CD8-positive, alpha-beta memory T cell (primary cell): ENCODE results near the gene CCL4. TPM values are rescaled to one million over a fixed set of nuclear protein-coding genes. Genes with fewer than 3 reads are reported as not detected.
"Not testable (repeated sequence)": the region's sequence is repeated elsewhere in the genome, so short reads cannot be mapped to it uniquely, and the experiment has no call there.

Experiments
- CTCF ChIA-PET: fragments of 350-600 bp; sonication (Branson Sonifier 250); formaldehyde crosslinking; loops from one replicate; lab custom pipeline; 2021; ENCODE audit warnings: antibody characterized with exemption; lab: Charles Lee
- POLR2A ChIA-PET: fragments of 350-600 bp; sonication (Branson Sonifier 250); formaldehyde crosslinking; loops from one replicate; lab custom pipeline; 2021; ENCODE audit warnings: antibody characterized with exemption; lab: Charles Lee
- DNase-seq, 5 donors: peaks; one replicate each; pipeline versions ENCODE4 v3.0.0 to v3.0.0-alpha.2; 2020 to 2022; ENCODE audit warnings: mixed read lengths in 1 of 5
- H3K27ac ChIP-seq: one replicate; pipeline ENCODE4 v1.7.0; 2013; ENCODE audit warnings: low read depth, mild to moderate bottlenecking, low read length, moderate library complexity
- H3K27me3 ChIP-seq: 2 replicates; pipeline ENCODE4 v1.7.0; 2013; ENCODE audit warnings: low read length, mild to moderate bottlenecking; ENCODE audit not compliant: insufficient read depth, poor library complexity, severe bottlenecking
- H3K36me3 ChIP-seq: 2 replicates; pipeline ENCODE4 v1.7.0; 2013; ENCODE audit warnings: mild to moderate bottlenecking, low read length, moderate library complexity; ENCODE audit not compliant: insufficient read depth
- H3K4me1 ChIP-seq: 2 replicates; pipeline ENCODE4 v1.7.0; 2013; ENCODE audit warnings: mild to moderate bottlenecking, low read length, moderate library complexity; ENCODE audit not compliant: insufficient read depth
- H3K4me3 ChIP-seq: 2 replicates; pipeline ENCODE4 v1.7.0; 2013; ENCODE audit warnings: mild to moderate bottlenecking, low read length
- H3K9me3 ChIP-seq: 2 replicates; pipeline ENCODE4 v1.7.0; 2013; ENCODE audit warnings: mild to moderate bottlenecking, low read length
- H3K27ac Mint-ChIP-seq, 8 donors: one replicate each; pipeline ENCODE4 v1.8.0; 2020 to 2021; ENCODE audit warnings: mixed read lengths in 8 of 8, mild to moderate bottlenecking in 6 of 8, inconsistent platforms in 3 of 8, moderate library complexity in 3 of 8
- H3K27me3 Mint-ChIP-seq, 2 donors: one replicate each; pipeline ENCODE4 v1.8.0; 2020 to 2021; ENCODE audit warnings: mixed read lengths in 2 of 2, mild to moderate bottlenecking in 1 of 2, moderate library complexity in 1 of 2
- H3K36me3 Mint-ChIP-seq, 3 donors: one replicate each; pipeline ENCODE4 v1.8.0; 2020 to 2021; ENCODE audit warnings: mixed read lengths in 3 of 3, inconsistent platforms in 1 of 3, mild to moderate bottlenecking in 1 of 3
- H3K4me1 Mint-ChIP-seq, 3 donors: one replicate each; pipeline ENCODE4 v1.8.0; 2020 to 2021; ENCODE audit warnings: mixed read lengths in 3 of 3, inconsistent platforms in 1 of 3, mild to moderate bottlenecking in 1 of 3
- H3K4me3 Mint-ChIP-seq, 7 donors: one replicate each; pipeline ENCODE4 v1.8.0; 2020 to 2021; ENCODE audit warnings: mixed read lengths in 7 of 7, mild to moderate bottlenecking in 6 of 7, moderate library complexity in 4 of 7, inconsistent platforms in 2 of 7
- H3K9me3 Mint-ChIP-seq, 5 donors: one replicate each; pipeline ENCODE4 v1.8.0; 2020 to 2022; ENCODE audit warnings: mixed read lengths in 5 of 5, mild to moderate bottlenecking in 3 of 5, moderate library complexity in 2 of 5, inconsistent platforms in 1 of 5
- polyA plus RNA-seq: library from polyadenylated mRNA; unstranded; fragments of 300-500 nt; fragmentation: Illumina TruSeq; gene quantifications from one replicate; pipeline ENCODE4 v1.2.3, GENCODE V29; 2021
- total RNA-seq, 2 experiments: library from RNA; stranded (reverse); gene quantifications; one replicate each; pipeline ENCODE4 v1.2.3, GENCODE V29; 2021

CCL4 gene
- total and polyA plus RNA-seq, 3 experiments from 2014 or later, result 161 to 1,794 (median 1,703) TPM

GRCh38 chr17:36088670-36089338 lies 14.8 kb upstream of the CCL4 start:
- no peak for DNase-seq
- no peak overlapping the region for H3K4me3 ChIP-seq
- H3K27ac ChIP-seq, result peak overlapping the region; percentile 43
- no peaks in the 10 kb centered on the region for H3K27me3 ChIP-seq
- H3K9me3 ChIP-seq, result no peaks in the 10 kb centered on the region
- POLR2A ChIA-PET, result no interaction called here
- H3K9me3 Mint-ChIP-seq, result no peaks in the 10 kb centered on the region
- no peaks in the 10 kb centered on the region for H3K27me3 Mint-ChIP-seq
- no peaks in the 10 kb centered on the region for H3K36me3 Mint-ChIP-seq
- peaks cover 64 to 85% (median 75%) of the 10 kb centered on the region in 3 donors for H3K4me1 Mint-ChIP-seq
- H3K27ac Mint-ChIP-seq, result peak overlapping the region; percentile 67 to 97 (median 84)
- H3K36me3 ChIP-seq, result no peaks in the 10 kb centered on the region
- H3K4me3 Mint-ChIP-seq, result peak overlapping the region; percentile 23 to 87 (median 49)
- peaks cover 30% of the 10 kb centered on the region for H3K4me1 ChIP-seq
- CTCF ChIA-PET, result interaction anchor here (0.6 to 1.1 kb wide), 3 partner anchors 16 to 257 kb away, joined by 3 to 4 read pairs (median 3); no protein-coding TSS in a partner anchor

DNA sequence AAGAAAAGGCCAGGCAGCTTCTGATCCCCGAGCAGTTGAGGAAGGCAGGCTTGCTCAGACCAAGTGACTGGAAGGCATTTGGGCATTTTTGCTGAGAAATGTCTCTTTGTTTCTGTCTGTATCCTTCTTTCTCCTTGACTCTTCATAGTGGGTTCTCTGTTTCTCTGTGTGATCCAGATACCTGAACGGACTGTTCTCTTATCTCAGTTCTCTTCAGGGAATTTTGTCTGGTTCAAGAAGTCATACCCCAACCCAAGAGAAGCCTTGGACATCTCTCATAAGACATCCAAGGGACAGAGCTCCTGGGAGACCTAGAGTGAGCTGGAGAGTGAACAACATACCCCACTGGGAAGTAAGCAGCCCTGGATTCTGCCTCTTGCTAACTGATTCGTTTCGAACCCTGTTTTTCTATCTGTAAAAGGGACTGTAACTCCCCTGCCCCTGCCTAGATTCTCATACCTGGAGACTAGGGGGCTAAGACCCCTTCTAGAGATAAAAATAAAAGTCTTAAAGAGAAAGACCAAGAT lies 14.2 kb upstream of the CCL4 start:
- Histone ChIP-seq H3K27me3 (no peaks in the 10 kb centered on the region), H3K27ac (peak overlapping the region; percentile 41), H3K4me1 (peaks cover 30% of the 10 kb centered on the region), H3K9me3 (no peaks in the 10 kb centered on the region), H3K36me3 (no peaks in the 10 kb centered on the region), H3K4me3 (no peak overlapping the region)
- Mint-ChIP-seq H3K4me1 (peaks cover 60 to 83% (median 73%) of the 10 kb centered on the region in 3 donors), H3K36me3 (no peaks in the 10 kb centered on the region), H3K9me3 (no peaks in the 10 kb centered on the region), H3K4me3 (peak overlapping the region; percentile 48 to 87 (median 62)), H3K27ac (peak overlapping the region; percentile 67 to 97 (median 88)), H3K27me3 (no peaks in the 10 kb centered on the region)
- ChIA-PET POLR2A (no interaction called here), CTCF (interaction anchor here (0.7 to 1.3 kb wide), 3 partner anchors 17 to 113 kb away, joined by 3 to 4 read pairs (median 3); no protein-coding TSS in a partner anchor)
- no peak for DNase-seq

DNA sequence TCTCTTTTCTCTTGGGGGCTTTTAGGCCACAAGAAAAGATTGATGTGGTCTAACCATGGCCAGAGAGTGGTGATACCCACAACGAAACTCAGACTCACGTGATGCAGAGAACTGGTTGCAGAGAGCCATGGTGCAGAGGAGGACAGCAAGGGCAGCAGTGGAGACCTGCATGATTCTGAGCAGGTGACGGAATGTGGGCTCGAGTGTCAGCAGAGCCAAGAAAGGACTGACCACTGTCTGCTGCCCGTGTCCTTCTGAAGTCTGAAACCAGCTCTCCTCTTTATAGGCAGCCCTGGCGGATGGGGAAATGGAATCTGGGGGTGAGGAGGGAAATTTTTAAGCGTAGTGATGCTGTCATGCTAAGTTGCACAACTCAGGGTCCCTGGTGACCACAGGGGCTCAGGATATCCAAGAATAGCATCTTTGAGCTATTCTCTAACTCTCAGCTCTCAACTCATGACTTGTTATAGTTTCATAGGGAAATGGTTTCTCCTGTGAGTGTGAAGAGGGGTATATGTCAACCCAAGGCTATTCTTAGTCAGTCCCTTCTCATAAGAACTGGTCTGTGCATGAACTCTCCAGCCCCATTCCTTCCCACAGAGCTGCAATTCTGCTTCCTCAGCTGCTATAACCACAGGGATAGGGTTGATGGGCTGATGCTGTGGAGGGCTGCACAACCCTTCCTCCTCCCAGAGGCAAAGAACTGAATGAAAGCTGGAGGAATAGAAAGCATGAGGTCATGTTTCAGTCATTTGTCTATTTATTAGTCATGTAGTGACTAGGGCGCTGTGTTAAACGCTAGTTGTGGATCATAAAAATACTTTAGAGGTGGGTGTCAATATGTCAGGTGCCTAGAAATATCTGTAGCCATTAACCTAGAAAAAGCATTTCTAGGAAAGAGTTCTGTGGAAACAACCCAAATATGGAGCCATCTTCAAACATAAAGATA lies 13.5 kb upstream of the CCL4 start, which contains the start of gene CCL3:
Gene CCL3, minus strand, starts transcription at position 256 of the 949 bp plus-strand sequence. Its CDS starts 85 bp downstream, at position 171.
- H3K4me3 Mint-ChIP-seq, result peak within 1 kb of the TSS; percentile 48 to 87 (median 62)
- H3K4me1 ChIP-seq, result peaks cover 25% of the 10 kb centered on the region
- no peaks in the 10 kb centered on the region for H3K36me3 ChIP-seq
- no peak within 1 kb of the TSS for H3K4me3 ChIP-seq
- no peaks in the 10 kb centered on the region for H3K27me3 Mint-ChIP-seq
- H3K9me3 Mint-ChIP-seq, result no peaks in the 10 kb centered on the region
- ChIA-PET CTCF (interaction anchor here (1.0 to 1.3 kb wide), 2 partner anchors 17 to 58 kb away, joined by 3 read pairs; no protein-coding TSS in a partner anchor), POLR2A (no interaction called here)
- H3K27ac ChIP-seq, result peak within 1 kb of the TSS; percentile 41
- H3K36me3 Mint-ChIP-seq, result no peaks in the 10 kb centered on the region
- no peaks in the 10 kb centered on the region for H3K9me3 ChIP-seq
- peaks cover 59 to 83% (median 73%) of the 10 kb centered on the region in 3 donors for H3K4me1 Mint-ChIP-seq
- no peaks in the 10 kb centered on the region for H3K27me3 ChIP-seq
- peak within 1 kb of the TSS; percentile 67 to 97 (median 88) for H3K27ac Mint-ChIP-seq
- DNase-seq, result peak in 1 of 5 donors; percentile 58

DNA sequence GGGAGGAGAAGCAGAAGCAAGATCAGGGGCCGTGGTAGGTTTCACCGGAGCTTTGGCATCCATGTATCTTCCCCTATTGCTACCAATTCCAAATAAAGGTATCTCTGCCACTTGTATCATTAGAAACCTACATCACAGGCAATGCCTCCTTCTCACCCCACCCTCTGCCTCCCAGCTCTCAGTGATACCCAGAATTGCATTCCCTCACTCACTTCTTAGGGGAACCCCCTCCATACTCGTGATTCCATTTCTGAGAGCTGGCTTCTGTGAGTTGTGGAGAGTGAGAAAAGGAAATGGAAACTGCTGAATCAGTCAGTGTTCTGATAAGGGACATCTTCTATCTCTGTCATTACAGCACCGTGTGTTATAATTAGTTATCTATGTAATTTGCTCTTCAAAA lies 11.4 kb upstream of the CCL4 start:
- peak overlapping the region in 3 of 7 donors; percentile 4 to 23 (median 16) for H3K4me3 Mint-ChIP-seq
- Histone ChIP-seq H3K4me3 (no peak overlapping the region), H3K27me3 (no peaks in the 10 kb centered on the region), H3K4me1 (peaks cover 26% of the 10 kb centered on the region), H3K27ac (no peak overlapping the region), H3K36me3 (no peaks in the 10 kb centered on the region), H3K9me3 (no peaks in the 10 kb centered on the region)
- H3K9me3 Mint-ChIP-seq, result no peaks in the 10 kb centered on the region
- no peaks in the 10 kb centered on the region for H3K27me3 Mint-ChIP-seq
- POLR2A ChIA-PET, result no interaction called here
- DNase-seq, result no peak
- peaks cover 63 to 86% (median 75%) of the 10 kb centered on the region in 3 donors for H3K4me1 Mint-ChIP-seq
- peaks cover 0 to 4% (median 0%) of the 10 kb centered on the region in 3 donors for H3K36me3 Mint-ChIP-seq
- H3K27ac Mint-ChIP-seq, result peak overlapping the region in 5 of 8 donors; percentile 1 to 61 (median 18)
- CTCF ChIA-PET, result no interaction called here

GRCh38 chr17:36092715-36093114 lies 10.9 kb upstream of the CCL4 start:
- peaks cover 26% of the 10 kb centered on the region for H3K4me1 ChIP-seq
- H3K36me3 ChIP-seq, H3K36me3 Mint-ChIP-seq, H3K27ac ChIP-seq, CTCF ChIA-PET, DNase-seq, H3K9me3 Mint-ChIP-seq, H3K4me3 ChIP-seq, H3K27me3 Mint-ChIP-seq, H3K27me3 ChIP-seq, POLR2A ChIA-PET, H3K9me3 ChIP-seq, H3K4me3 Mint-ChIP-seq: not testable (repeated sequence)
- Mint-ChIP-seq H3K27ac (peak overlapping the region in 2 of 8 donors; percentile 41 to 61), H3K4me1 (peaks cover 63 to 83% (median 76%) of the 10 kb centered on the region in 3 donors)

DNA sequence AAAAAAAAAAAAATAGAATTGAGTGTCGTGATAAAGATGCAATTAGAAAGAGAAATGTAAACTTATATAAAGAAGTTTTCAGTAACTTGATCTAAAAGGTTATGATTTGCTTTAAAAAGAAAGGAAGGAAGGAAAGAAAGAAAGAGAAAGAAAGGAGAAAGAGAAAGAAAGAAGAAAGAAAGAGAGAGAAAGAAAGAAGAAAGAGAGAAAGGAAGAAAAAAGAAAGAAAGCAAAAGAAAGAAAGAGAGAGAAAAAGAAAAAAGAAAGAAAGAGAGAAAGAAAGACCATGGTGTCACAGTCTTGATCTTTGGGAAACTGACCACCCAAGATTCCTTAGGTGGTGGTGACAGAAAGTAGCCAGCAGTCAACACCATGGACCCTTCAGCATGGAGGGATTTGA lies 9.4 kb upstream of the CCL4 start:
- H3K4me3 Mint-ChIP-seq, result peak overlapping the region in 2 of 7 donors; percentile 37 to 73
- DNase-seq, result no peak
- H3K36me3 Mint-ChIP-seq, result peaks cover 0 to 4% (median 0%) of the 10 kb centered on the region in 3 donors
- H3K36me3 ChIP-seq, result no peaks in the 10 kb centered on the region
- H3K27me3 ChIP-seq, result no peaks in the 10 kb centered on the region
- POLR2A ChIA-PET, result no interaction called here
- CTCF ChIA-PET, result no interaction called here
- H3K27ac ChIP-seq, result no peak overlapping the region
- peak overlapping the region in 2 of 8 donors; percentile 77 to 85 for H3K27ac Mint-ChIP-seq
- H3K9me3 ChIP-seq, result no peaks in the 10 kb centered on the region
- peaks cover 54 to 77% (median 73%) of the 10 kb centered on the region in 3 donors for H3K4me1 Mint-ChIP-seq
- no peaks in the 10 kb centered on the region for H3K27me3 Mint-ChIP-seq
- peaks cover 26% of the 10 kb centered on the region for H3K4me1 ChIP-seq
- H3K9me3 Mint-ChIP-seq, result no peaks in the 10 kb centered on the region
- no peak overlapping the region for H3K4me3 ChIP-seq

DNA sequence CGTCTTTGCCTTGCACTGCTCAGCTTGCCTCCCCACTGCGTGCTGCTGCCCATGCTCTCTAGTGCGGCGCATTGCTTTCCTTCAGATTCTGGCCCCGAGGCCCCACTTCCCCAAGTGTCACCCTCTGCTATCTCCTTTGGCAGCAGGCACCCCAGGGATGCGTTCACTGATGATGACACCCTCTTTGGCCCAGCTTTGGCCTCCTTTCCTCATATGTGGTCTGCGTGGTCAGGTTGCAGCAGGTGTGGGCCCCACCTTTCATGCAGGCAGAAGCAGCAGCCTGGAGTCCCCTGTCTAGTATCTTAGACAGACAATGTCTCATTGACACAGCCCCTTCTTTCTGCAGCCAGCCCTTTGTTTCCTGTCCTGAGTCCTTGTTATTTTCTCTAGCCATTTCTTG lies 8.9 kb upstream of the CCL4 start:
- no peaks in the 10 kb centered on the region for H3K36me3 ChIP-seq
- Mint-ChIP-seq H3K36me3 (peaks cover 0 to 4% (median 0%) of the 10 kb centered on the region in 3 donors), H3K9me3 (no peaks in the 10 kb centered on the region), H3K4me1 (peaks cover 49 to 74% (median 73%) of the 10 kb centered on the region in 3 donors), H3K27me3 (no peaks in the 10 kb centered on the region), H3K4me3 (peak overlapping the region in 6 of 7 donors; percentile 3 to 57 (median 10)), H3K27ac (peak overlapping the region in 7 of 8 donors; percentile 4 to 77 (median 34))
- H3K4me1 ChIP-seq, result peaks cover 21% of the 10 kb centered on the region
- ChIA-PET CTCF (no interaction called here), POLR2A (no interaction called here)
- H3K9me3 ChIP-seq, result no peaks in the 10 kb centered on the region
- H3K4me3 ChIP-seq, result no peak overlapping the region
- no peaks in the 10 kb centered on the region for H3K27me3 ChIP-seq
- no peak overlapping the region for H3K27ac ChIP-seq
- DNase-seq, result no peak
